GM13977 (cell line): ENCODE results near the gene MRGPRX3.

ENCODE experiments used
- DNase-seq: peaks from one replicate; pipeline ENCODE4 v3.0.0; 2012; ENCODE audit warnings: low spot score
- CTCF ChIP-seq: IDR thresholded peaks from 2 replicates; pipeline ENCODE4 v1.5.1; 2012; ENCODE audit warnings: mild to moderate bottlenecking, control low read depth; ENCODE audit not compliant: insufficient read depth; ENCODE audit errors: extremely low read depth, missing control alignments
- in situ Hi-C: fragments of 300-500 bp; cut with MboI; formaldehyde crosslinking; loops from one replicate; pipeline ENCODE4 v1.12.0; 2022; ENCODE audit warnings: low sequenced_read_pairs, low pct_unique_long_range_greater_than_20kb, mixed read lengths, inconsistent platforms; ENCODE audit not compliant: unreplicated experiment

Gene MRGPRX3

DNA sequence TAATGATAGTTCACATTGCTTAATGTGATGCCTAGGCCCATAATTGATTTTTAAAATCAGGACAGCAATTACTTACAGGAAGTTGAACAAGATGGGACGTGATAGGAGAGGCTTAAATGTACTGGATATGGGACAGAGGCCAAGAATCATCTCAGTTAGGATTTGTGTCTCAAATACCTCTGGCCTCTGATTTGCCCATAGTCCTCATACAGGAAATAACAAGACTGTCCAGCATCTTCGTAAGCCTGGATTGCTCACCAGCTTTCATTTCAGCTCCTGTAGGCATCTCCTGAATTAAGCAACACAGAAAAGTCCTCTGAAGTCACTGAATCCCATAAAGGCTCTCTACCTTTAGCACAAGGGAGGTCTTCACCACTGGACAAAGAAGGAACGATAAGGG lies at the start of gene MRGPRX3:
Gene MRGPRX3 (plus strand): TSS at position 231 of the 400 bp plus-strand sequence. CDS start 4,632 bp downstream, outside the sequence.
- no peak for DNase-seq
- in situ Hi-C loops = no loop called here
- TF ChIP-seq CTCF = no peak

DNA sequence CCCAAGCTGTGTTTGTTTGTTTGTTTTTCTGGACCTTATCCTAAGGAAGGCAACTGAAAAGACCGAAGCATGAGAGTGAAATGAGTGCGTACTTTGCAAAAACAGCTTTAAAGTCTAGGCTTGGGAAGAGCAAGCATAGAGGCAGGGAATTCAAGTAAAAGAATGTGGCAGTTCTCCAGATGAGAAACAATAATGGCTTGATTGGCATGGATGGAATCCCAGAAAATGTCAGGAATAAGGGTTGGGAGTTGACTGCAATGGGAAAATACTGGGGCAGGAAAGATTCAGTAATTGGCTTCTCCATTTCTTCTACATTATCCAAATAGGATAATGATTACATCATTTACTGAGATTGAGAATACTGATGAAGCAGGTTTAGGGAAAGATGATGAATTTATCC lies 44.0 kb upstream of the MRGPRX3 start:
- no peak for TF ChIP-seq CTCF
- DNase-seq = no peak
- in situ Hi-C loops = no loop called here

- no peak for TF ChIP-seq CTCF
- in situ Hi-C loops = no loop called here
- DNase-seq = no peak
Measured at GRCh38 chr11:18088966-18089365, 43.4 kb upstream of the MRGPRX3 start.

GRCh38 chr11:18091731-18092130 lies 40.6 kb upstream of the MRGPRX3 start:
- DNase-seq = no peak
- in situ Hi-C loops = no loop called here
- no peak for TF ChIP-seq CTCF

- in situ Hi-C loops = no loop called here
- no peak for DNase-seq
- TF ChIP-seq CTCF = no peak
Measured at GRCh38 chr11:18093959-18094358, 38.4 kb upstream of the MRGPRX3 start.

DNA sequence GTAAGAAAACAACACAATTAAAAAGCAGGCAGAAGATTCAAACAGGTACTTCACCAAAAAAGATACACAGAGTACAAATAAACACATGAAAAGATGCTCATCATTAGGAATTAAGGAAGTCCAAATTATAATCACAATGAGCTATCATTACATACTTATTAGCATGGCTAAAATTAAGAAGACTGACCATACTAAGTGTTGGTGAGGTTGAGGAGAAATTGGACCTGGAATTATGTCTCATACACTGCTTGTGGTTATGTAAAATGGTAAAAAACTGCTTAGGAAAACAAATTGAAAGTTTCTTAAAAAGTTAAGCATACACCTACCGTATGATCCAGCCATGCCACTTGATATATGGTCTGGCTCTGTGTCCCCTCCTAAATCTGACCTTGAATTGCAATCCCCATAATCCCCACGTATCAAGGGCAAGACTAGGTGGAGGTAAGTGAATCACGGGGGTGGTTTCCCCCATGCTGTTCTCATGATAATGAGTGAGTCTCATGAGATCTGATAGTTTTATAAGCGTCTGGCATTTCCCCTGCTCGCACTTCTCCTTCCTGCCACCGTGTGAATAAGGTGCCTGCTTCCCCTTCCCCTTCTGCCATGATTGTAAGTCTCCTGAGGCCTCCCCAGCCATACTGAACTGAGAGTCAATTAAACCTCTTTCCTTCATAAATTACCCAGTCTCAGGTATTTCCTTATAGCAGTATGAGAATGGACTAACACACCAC lies 31.3 kb upstream of the MRGPRX3 start:
- no peak for DNase-seq
- no peak for TF ChIP-seq CTCF
- in situ Hi-C loops = loop anchor here (10.0 kb wide), 1 partner anchor 116 kb away; no protein-coding TSS in a partner anchor
